ENCODE data around the gene SKAP1.

SKAP1 gene

DNA sequence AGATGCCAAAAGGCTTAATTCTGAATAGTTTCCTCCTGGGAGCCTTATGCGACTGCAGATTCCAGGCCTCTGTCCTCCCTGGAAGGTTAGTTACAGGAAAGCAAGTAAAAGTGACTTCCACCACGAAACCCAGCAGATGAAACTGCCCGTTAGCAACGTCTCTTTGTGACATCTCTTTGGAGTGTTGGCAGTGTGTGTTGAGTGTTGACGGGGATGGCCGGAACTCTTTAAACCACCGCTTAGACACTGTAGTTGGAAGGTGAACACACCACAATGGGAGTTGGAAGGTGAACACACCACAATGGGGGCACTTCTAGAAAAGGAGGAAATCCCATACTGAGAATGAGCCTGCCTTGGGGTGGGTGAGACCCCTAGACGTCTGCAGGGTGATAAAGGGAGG is 858 bp downstream of the SKAP1 start:
- Histone ChIP-seq H3K36me3 (ENCODE audit: low read length) (no peaks in the 10 kb centered on the region), H3K9me3 (ENCODE audit: insufficient read depth, low read length) (no peaks in the 10 kb centered on the region), H3K27ac (ENCODE audit: low read depth, low read length) (no peak overlapping the region), H3K9ac (ENCODE audit: low read length) (no peak overlapping the region), H3K4me3 (ENCODE audit: insufficient read depth, low read length, poor library complexity, severe bottlenecking) (no peak overlapping the region), H3K79me2 (ENCODE audit: insufficient read depth, low read length) (no peaks in the 10 kb centered on the region), H3K9me2 (replicated peaks; ENCODE audit: insufficient read depth, low read length) (no peaks in the 10 kb centered on the region), H2AFZ (ENCODE audit: low read depth, low read length, severe bottlenecking) (no peak overlapping the region), H3K4me2 (ENCODE audit: low read depth, low read length, poor library complexity, severe bottlenecking) (no peak overlapping the region), H3K27me3 (ENCODE audit: low read length) (no peaks in the 10 kb centered on the region), H3F3A (ENCODE audit: insufficient read depth) (no peaks in the 10 kb centered on the region), H4K20me1 (ENCODE audit: low read depth, low read length) (no peaks in the 10 kb centered on the region)
- TF ChIP-seq EZH2phosphoT487 (conservative IDR thresholded peaks at IDR 0.05; ENCODE audit: low read length), result no peak
- TF ChIP-seq, protein P1, sequence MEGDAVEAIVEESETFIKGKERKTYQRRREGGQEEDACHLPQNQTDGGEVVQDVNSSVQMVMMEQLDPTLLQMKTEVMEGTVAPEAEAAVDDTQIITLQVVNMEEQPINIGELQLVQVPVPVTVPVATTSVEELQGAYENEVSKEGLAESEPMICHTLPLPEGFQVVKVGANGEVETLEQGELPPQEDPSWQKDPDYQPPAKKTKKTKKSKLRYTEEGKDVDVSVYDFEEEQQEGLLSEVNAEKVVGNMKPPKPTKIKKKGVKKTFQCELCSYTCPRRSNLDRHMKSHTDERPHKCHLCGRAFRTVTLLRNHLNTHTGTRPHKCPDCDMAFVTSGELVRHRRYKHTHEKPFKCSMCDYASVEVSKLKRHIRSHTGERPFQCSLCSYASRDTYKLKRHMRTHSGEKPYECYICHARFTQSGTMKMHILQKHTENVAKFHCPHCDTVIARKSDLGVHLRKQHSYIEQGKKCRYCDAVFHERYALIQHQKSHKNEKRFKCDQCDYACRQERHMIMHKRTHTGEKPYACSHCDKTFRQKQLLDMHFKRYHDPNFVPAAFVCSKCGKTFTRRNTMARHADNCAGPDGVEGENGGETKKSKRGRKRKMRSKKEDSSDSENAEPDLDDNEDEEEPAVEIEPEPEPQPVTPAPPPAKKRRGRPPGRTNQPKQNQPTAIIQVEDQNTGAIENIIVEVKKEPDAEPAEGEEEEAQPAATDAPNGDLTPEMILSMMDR (IDR thresholded peaks at IDR 0.05; ENCODE audit: insufficient read depth, low read length, poor library complexity, severe bottlenecking), result no peak

GRCh38 chr17:48427598-48427997 is 2.4 kb downstream of the SKAP1 start:
- no peaks in the 10 kb centered on the region for H4K20me1 ChIP-seq (ENCODE audit: low read depth, low read length)
- H3K4me3 ChIP-seq (ENCODE audit: insufficient read depth, low read length, poor library complexity, severe bottlenecking), result no peak overlapping the region
- H2AFZ ChIP-seq (ENCODE audit: low read depth, low read length, severe bottlenecking), result no peak overlapping the region
- no peaks in the 10 kb centered on the region for H3K27me3 ChIP-seq (ENCODE audit: low read length)
- no peaks in the 10 kb centered on the region for H3K9me2 ChIP-seq (replicated peaks; ENCODE audit: insufficient read depth, low read length)
- no peaks in the 10 kb centered on the region for H3K36me3 ChIP-seq (ENCODE audit: low read length)
- no peak overlapping the region for H3K4me2 ChIP-seq (ENCODE audit: low read depth, low read length, poor library complexity, severe bottlenecking)
- no peak overlapping the region for H3K27ac ChIP-seq (ENCODE audit: low read depth, low read length)
- H3K79me2 ChIP-seq (ENCODE audit: insufficient read depth, low read length), result no peaks in the 10 kb centered on the region
- no peaks in the 10 kb centered on the region for H3K9me3 ChIP-seq (ENCODE audit: insufficient read depth, low read length)
- TF ChIP-seq EZH2phosphoT487 (conservative IDR thresholded peaks at IDR 0.05; ENCODE audit: low read length), result no peak
- TF ChIP-seq, protein P1 (IDR thresholded peaks at IDR 0.05; ENCODE audit: insufficient read depth, low read length, poor library complexity, severe bottlenecking), result no peak
- no peaks in the 10 kb centered on the region for H3F3A ChIP-seq (ENCODE audit: insufficient read depth)
- H3K9ac ChIP-seq (ENCODE audit: low read length), result no peak overlapping the region

GRCh38 chr17:48426761-48427500 is 3.1 kb downstream of the SKAP1 start:
- no peaks in the 10 kb centered on the region for H3K9me2 ChIP-seq (replicated peaks; ENCODE audit: insufficient read depth, low read length)
- no peak overlapping the region for H2AFZ ChIP-seq (ENCODE audit: low read depth, low read length, severe bottlenecking)
- H3K9ac ChIP-seq (ENCODE audit: low read length), result no peak overlapping the region

More at GRCh38 chr17:48426761-48427500, 3.1 kb downstream of the SKAP1 start:
- Histone ChIP-seq H3K27me3 (ENCODE audit: low read length) (no peaks in the 10 kb centered on the region), H3K79me2 (ENCODE audit: insufficient read depth, low read length) (no peaks in the 10 kb centered on the region), H4K20me1 (ENCODE audit: low read depth, low read length) (no peaks in the 10 kb centered on the region), H3K4me3 (ENCODE audit: insufficient read depth, low read length, poor library complexity, severe bottlenecking) (no peak overlapping the region), H3K9me3 (ENCODE audit: insufficient read depth, low read length) (no peaks in the 10 kb centered on the region), H3K4me2 (ENCODE audit: low read depth, low read length, poor library complexity, severe bottlenecking) (no peak overlapping the region), H3K36me3 (ENCODE audit: low read length) (no peaks in the 10 kb centered on the region), H3K27ac (ENCODE audit: low read depth, low read length) (no peak overlapping the region), H3F3A (ENCODE audit: insufficient read depth) (no peaks in the 10 kb centered on the region)
- TF ChIP-seq EZH2phosphoT487 (conservative IDR thresholded peaks at IDR 0.05; ENCODE audit: low read length), result no peak
- TF ChIP-seq, protein P1 (IDR thresholded peaks at IDR 0.05; ENCODE audit: insufficient read depth, low read length, poor library complexity, severe bottlenecking), result no peak

Measured in SU-DHL-6 (cell line).